HG03565 (cell line): ENCODE data around the gene RPS23.
"Not testable (repeated sequence)": the region's sequence is repeated elsewhere in the genome, so short reads cannot be mapped to it uniquely, and the experiment has no call there.

Source experiments
- ATAC-seq: cut with Tn5 transposase; IDR thresholded peaks from one replicate; pipeline ENCODE4 v1.9.1; 2021; ENCODE audit warnings: mild to moderate bottlenecking, moderate library complexity; ENCODE audit not compliant: unreplicated experiment

The RPS23 gene

DNA sequence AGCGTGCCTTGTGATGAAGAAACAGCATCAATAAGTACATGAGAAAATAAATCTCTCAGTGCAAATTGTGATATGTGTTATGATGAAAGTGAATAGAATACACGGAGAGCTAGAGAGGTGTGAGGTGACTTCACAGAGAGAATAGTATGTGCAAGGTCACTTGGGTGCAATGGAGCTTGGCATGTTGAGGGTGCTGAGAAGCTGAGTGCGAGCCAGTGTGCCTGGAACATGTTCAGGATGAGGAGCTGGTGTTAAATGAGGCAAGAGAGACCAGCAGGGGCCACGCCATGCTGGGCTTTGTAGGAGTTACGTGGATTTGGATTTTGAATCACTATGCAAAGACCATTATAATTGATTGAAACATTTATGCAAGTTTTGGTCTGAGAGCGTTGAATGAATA, 12.8 kb upstream of the RPS23 start:
- no peak for ATAC-seq

DNA sequence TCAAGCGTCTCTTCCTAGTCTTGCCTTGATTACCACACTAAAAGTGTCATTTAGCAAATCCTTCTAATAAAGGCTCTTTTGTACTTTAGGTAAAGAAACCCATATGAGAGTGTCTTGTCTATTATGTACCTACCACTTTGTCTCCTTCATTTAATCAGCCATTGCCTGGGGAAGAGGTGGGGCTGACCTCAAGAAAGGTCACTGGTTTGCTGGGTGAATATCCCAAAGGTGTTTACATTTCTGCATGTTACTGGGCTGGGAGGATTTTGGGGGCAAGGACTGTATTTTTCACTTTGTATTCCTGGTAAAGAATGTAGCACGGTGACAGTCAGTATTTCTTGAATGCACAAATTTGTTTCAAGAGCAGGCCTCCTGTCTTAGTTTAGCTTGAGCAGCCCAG, 11.9 kb upstream of the RPS23 start:
- ATAC-seq: no peak

DNA sequence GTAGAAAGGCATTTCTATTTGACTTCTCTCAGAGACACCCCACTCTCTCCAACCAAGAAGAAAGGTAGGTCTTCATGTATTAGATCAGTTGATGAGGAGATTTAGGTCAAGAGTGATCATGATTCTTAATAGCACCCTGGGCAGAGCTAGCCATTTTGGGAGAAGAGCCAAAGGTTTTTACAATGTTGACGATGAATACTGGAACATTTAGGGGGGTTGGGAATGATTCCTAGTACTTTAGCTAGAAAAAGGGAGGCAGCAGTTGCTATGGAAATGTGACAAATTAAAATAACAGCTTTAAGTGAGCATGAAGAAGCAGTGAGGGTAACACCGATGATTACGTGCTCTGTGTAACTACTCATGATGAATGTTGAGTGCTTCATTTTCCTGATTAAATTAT, 9.5 kb upstream of the RPS23 start:
- no peak for ATAC-seq

DNA sequence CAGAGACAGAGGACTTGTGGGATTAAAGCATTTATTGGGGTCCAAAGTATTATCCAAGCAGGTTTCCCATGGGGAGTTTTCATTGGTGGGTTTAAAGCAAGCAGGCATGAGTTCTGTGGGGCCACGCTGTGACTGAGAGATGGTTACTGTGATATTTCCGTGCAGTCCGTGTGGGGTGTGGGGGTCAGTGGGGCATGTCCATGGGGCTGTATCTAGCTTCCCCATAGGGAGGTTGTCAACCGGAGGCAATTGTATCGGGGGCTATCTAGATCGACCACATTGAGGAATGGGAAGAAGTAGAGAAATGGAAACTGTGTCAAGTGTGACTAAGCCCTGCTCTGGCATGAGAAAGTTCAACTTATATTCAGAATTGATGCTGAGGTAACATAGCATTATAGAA, 7.1 kb upstream of the RPS23 start:
- ATAC-seq: no peak

DNA sequence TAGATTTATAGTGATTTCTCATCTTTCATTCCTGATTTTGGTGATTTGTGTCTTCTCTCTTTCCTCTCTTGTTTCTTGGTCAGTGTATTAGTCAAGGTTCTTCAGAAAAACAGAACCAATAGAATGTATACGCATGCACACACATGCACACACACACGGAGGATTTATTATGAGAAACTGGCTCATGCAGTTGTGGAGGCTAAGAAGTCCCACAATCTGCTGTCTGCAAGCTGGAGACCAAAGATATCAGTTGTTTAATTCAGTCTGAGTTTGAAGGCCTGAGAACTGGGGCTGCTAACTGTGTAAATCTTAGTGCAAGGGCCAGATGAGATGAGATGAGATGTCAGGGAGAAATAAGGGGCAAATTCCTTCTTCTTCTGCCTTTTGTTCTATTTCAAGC, 5.7 kb upstream of the RPS23 start:
- no peak for ATAC-seq

DNA sequence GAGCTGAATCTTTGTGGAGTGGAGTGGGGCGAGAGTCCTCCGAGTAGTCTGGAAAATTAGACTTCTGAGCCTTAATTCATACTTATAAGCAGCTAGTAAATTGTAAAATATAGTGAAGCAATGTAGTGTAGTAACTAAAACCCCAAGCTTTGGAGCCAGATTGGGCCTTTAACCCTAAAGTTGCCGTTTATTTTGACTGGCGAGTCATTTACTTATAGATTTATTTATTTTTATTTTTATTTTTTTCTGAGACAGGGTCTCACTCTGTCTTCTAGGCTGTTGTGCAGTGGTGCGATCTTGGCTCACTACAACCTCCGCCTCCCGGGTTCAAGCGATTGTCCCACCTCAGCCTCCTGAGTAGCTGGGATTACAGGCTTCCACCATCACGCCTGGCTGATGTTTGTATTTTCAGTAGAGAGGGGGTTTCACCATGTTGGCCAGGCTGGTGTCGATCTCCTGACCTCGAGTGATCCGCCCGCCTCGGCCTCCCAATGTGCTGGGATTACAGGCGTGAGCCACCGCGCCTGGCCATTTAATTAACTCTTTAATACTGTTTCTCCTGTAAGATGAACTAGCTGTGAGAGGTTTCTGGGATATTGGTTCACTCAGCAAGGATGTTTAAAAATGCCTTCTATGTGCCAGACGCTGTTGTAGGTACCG, 687 bp upstream of the RPS23 start:
- ATAC-seq: no peak

DNA sequence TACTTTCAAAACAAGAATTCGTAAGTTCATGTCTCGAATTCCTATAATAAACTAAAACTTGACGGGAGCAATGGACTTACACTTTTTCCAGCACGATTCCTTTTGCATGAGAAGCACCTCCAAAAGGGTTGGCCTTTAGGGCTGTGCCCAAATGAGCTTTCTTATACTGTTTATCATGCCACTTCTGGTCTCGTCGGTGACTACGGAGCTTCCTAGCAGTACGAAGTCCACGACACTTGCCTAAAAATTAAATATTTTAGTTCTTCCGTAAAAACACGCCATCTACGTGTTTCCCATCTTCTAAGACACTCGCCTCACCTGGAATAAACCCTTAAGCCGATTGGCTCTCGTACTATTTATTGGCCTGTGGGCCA, 554 bp downstream of the RPS23 start:
- ATAC-seq: peak; percentile 1

DNA sequence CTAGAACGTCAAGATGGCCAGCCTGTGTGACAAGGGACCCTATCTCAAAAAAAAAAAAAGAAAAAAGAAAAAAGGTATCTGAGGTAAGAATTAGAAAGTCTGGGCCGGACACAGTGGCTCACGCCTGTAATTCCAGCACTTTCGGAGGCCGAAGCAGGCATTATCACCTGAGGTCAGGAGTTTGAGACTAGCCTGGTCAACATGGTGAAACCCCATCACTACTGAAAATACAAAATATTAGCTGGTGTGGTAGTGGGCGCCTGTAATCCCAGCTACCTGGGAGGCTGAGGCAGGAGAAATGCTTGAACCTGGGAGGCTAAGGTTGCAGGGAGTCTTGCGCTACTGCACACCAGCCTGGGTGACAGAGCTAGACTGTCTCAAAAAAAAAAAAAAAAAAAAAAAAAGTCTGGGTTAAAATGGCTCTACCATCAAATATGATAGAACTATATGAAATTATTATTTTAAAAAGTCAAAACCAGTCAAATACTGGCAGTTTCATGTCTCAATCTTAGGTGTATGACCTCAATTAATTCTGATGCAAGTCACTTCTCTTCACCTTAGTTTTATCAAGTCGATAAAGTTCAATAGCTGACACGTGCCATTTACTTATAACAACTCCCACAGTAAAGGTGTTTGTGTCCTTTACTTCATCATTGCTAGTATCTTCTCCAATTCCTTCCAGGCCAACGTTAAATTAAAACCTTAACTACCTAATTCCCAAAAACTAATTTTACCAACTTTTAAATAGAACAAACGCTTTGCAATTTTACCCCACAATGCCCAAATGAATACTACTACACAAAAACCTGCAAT, 1.1 kb downstream of the RPS23 start:
- no peak for ATAC-seq

DNA sequence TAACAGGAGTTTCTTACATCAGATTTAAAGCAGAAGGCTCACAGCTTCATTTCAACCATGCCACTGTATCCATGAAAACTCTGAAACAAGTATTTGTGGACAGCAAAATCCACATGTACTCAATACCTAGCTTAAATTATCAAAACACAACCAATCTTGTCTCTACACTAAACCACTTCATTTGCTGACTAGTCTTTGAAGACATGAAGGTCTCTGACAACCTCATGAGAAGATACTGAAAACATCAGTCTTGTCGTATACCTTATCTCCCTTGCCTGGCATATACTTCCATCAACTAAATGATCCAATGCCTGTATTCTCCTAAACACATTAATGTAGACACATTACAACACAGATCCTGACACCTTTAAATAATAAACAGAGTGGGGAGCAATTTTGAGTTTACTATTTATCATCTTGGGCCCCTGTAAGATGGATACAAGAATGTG, 2.9 kb downstream of the RPS23 start:
- no peak for ATAC-seq

DNA sequence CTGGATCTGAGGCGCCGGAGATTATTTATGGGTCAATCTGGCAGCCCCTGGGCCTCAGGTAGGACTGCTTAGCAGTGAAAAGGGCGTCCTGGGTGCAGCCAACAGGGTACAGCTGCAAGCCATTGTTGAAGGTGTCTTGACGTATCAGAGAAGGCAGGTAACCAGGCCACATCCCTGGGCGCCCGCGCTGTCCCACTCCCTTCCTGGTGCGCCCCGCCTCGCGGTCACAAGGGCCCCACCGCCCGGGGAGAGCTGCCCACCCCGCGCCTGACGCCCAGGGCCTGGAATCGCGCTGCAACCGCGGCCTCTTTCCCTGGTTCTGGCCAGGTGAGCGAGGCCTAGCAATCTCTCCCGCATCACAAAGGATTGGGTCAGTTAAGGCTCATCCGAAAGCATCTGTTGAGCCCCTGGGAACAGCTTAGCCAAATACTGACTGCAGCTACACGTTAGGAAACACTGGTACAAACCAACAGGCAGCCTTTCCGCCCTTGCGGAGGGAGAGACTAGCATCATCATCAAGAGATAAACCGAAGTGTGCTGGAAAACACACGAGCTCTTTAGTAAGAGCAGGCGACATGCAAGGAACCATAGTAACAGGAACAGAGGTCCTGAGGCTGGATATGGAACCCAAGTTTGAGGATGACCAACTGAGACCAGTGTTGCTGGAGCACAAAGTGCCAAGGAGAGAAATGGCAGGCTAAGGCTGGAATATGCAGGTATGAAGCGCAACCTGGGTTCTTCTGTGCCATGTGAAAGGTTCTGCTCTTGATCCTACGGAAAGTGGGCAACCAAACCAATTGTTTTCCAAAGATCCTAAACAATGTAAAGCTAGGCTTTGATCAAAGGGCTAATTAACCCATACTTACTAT, 3.6 kb downstream of the RPS23 start:
- no peak for ATAC-seq

DNA sequence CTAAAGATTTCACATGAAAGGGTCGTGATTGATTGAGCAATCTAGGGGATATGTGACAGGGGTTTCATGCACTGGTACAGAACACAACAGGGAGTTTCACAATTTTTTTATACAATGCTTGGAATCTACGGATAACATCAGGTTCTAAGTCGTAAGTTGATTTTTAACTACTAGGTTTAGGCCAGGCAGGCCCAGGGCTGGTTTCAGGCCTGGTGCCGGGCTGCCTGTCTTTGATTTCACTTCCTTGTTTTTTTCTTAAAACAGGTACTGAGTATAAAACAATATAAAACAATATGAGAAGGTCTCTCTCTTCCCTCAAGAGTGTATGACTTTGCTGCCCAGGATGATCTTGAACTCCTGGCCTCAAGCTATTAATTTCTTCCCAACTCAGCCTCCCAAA, 4.7 kb downstream of the RPS23 start:
- ATAC-seq: not testable (repeated sequence)

DNA sequence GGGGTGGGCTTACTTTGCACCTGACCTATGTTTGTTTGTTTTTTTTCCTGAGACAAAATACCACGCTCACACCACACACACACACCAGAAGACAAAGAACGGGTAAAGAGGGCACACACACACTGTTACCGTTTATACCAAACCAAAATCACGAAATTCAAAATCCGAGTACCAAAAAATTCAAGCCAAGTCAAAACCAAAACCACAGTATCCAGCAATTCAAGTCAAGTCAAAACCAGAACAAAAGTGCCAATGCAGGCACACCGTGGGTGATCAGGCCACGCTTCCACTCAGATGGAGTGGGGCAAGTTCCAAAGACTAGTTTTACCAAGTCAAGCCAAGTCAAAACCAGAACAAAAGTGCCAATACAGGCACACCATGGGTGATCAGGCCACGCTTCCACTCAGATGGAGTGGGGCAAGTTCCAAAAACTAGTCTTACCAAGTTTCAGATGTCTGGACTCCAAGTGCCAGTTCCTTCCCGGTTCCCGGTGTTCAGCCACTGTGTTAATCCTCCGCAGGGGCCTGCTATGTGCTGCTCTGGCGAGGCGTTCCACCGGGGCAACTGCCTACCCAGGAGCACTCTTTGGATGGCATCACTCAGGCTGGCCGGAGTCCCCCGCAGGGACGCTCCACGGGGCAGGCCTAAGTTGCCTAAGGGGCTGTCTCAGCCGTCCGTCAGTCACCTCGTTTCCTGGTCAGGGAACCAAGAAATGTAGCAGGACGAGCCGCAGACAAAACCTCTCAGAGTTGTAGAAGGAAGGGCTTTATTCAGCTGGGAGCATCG, 5.4 kb downstream of the RPS23 start:
- not testable (repeated sequence) for ATAC-seq

DNA sequence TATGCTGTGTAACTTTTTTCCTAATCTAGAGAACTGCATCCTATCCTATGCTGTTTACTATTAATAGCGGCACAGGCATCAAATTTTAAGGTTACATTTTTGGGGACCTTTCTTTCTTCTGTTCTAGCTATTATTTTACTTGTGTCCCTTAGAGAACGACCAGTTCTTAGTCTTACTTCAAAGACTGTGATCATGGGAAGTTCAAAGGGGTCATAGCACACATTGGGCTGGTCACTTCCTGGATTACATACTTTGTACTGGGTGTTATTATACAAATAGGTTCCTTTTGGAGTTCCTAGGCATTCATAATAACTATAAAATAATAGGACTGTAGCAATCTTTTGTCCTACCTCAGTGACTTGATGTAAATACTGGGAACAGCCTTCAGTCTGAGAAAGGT, 8.8 kb downstream of the RPS23 start:
- not testable (repeated sequence) for ATAC-seq

DNA sequence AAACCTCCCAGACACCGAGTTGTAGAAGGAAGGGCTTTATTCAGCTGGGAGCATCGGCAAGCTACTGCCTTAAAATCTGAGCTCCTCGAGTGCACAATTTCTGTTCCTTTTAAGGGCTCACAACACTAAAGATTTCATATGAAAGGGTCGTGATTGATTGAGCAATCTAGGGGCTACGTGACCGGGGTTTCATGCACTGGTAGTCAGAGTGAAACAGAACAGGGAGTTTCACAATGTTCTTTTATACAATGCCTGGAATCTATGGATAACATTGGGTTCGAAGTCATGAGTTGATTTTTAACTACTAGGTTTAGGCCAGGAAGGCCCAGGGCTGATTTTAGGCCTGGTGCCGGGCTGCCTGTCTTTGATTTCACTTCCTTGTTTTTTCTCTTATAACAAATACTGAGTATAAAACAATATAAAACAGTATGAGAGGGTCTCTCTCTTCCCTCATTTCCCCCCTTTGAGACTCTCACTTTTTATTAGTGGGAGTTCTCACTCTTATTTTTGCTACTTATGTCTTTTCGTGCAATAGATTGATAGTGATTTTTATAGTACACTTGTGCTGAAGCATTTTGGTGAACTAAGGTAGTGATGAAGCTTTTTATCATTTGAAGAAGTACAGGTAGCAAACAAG, 10.7 kb downstream of the RPS23 start:
- ATAC-seq: not testable (repeated sequence)

DNA sequence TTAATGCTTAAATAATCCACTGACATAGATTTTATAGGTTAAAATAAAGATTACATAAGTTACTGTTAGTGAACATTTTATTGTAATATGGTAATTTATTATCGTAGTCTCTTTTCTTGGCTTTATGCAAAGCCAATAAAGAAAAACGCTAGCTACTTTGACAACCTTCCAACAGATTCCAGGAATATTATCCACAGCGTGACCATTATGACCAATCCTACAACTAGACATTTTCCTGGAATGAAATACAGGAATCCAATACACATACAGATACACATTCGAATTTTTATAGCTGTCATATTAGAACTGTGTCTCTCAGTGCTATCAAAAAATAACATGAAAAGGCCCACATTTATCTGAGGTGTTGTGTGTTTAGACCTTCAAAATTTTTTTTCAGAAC, 13.1 kb downstream of the RPS23 start:
- ATAC-seq: no peak

DNA sequence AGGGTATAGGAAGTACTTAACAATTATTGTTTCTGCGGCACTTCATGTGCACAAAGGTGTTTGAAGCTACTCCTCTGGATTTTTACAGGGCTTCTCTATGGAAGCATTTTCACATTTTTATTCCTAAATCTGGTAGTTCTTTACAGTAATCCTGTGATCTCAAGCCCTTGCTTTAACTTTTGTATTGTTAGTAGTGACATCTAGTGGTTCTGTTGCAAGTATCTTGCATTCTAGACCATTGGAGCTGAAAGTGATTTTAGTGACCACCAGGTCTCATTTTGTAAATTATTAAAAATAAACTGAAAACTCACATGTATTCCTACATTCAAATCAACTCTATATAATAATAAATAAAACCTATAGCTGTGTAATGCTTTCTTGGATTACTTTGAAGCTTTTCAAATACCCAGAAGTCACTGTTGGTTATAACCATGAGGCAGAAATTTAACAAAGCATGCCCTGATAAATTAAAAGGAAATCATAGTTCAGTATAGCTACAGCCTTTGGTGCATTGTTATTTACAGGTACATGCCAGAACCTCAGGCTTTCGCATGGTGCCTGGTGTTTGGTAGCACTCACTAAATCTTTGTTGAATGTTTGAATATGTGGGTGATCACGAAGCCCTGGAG, 18.9 kb downstream of the RPS23 start:
- peak; percentile 38 for ATAC-seq

DNA sequence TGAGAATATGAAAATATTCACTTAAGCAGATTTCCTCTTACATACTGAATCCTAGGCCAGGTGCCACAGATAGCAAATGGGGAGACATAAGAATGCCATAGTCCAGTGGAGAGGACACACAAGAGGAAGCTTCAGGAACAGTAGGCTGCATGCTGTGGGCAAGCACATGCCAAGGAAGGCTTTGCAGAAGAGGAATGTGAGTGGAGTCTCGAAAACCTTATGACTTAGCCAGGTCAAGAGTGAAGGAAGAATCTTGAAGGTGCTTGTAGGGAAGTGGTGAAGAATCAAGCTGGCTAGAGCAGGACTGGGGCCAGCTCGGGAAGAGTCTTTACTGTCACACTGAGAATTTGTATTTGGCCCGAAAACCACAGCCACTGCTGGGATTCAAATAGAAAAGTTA, 20.4 kb downstream of the RPS23 start:
- no peak for ATAC-seq

DNA sequence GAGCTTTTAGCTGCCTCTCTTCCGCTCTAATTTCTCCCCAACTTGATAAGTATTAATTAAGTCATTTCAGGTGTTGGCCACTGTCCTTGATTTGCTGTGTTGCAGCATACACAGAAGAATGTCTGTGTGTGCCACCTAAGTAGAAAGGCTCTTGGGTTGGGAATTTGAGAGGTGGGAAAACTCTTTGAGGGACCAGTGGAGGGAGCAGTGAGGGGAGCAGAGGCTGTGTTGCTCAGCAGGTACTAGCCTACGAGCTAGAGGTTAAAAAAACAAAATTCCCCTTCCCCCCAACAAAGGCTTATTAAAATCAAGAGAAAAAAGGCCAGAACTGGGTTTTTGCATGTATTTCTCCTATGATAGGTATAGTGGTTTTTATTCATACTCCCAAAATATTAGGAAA, 20.9 kb downstream of the RPS23 start:
- ATAC-seq: no peak

DNA sequence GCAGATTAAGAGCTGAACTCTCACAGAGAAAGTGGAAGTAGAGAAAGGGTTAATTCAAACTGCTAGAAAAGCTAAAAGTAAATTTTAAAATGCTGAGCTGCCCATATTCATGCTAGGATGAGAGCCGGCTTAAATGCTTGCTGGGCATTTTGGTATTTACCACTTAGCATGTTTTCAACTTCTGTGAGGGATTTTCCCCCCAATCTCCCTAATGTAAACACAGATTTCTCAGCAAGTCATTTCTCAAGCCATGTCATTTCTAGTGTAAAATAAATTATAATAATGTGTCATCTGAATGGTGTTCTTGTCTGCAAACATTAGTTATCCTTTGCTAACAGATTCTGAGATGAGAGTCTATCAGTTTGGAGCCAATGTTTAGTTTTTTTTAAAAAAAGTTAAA, 22.3 kb downstream of the RPS23 start:
- no peak for ATAC-seq

DNA sequence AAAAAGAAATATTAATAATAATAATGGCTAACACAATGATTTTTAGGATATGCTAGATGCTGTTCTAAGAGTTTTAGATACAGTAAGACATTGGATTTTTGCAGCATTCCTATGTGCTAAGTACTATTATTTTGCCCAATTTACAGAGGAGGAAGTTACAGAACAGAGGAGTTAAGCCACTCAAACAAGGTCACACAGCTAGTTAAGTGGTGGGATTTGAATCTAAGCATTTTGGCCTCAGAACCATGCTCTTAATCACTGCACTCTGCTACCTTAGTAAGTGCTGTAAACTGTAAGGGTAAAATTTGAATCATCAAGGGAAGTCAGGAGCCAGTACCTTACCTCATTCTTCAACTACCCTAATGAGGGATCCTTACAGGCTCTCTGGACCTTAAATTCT, 25.4 kb downstream of the RPS23 start:
- no peak for ATAC-seq
